H1 (cell line): ENCODE data around the gene UGT1A9. TPM values are rescaled to one million over a fixed set of nuclear protein-coding genes. Genes with fewer than 3 reads are reported as not detected.

ENCODE experiments used
- CTCF ChIA-PET: fragments of 300-600 bp; sonication (Branson Sonifier 250); formaldehyde crosslinking; loops from one replicate; lab custom pipeline; 2021; ENCODE audit not compliant: partially characterized antibody; lab: Charles Lee
- POLR2A ChIA-PET: fragments of 300-600 bp; sonication (Branson Sonifier 250); formaldehyde crosslinking; loops from one replicate; lab custom pipeline; 2021; ENCODE audit warnings: inconsistent platforms; ENCODE audit not compliant: partially characterized antibody; lab: Charles Lee
- DNase-seq, 2 experiments: peaks; one replicate each; pipeline versions ENCODE4 v3.0.0 to v3.0.0-alpha.2; 2010 to 2022; ENCODE audit warnings: low spot score in 2 of 2, low read depth in 1 of 2, mixed read lengths in 1 of 2
- FAIRE-seq: peaks from 2 replicates; lab custom pipeline; 2011; peaks lifted over from hg19 to GRCh38; lab: Jason Lieb, UNC
- H2AFZ ChIP-seq: 2 replicates; pipeline ENCODE4 v1.8.1; 2012; ENCODE audit warnings: low read length, inconsistent platforms
- H2AK5ac ChIP-seq: 2 replicates; pipeline ENCODE4 v1.6.1; 2013; ENCODE audit warnings: low read depth, low read length
- H2BK120ac ChIP-seq: replicated peaks from 2 replicates; pipeline ENCODE3; 2013; ENCODE audit warnings: low read depth, low read length, inconsistent platforms
- H2BK12ac ChIP-seq: 2 replicates; pipeline ENCODE4 v1.6.1; 2013; ENCODE audit warnings: low read depth, low read length
- H2BK15ac ChIP-seq: 2 replicates; pipeline ENCODE4 v1.6.1; 2013; ENCODE audit warnings: low read length
- H2BK20ac ChIP-seq: 2 replicates; pipeline ENCODE4 v1.6.1; 2013; ENCODE audit warnings: low read length
- H2BK5ac ChIP-seq: 2 replicates; pipeline ENCODE4 v1.6.1; 2013; ENCODE audit warnings: low read depth, low read length
- H3K14ac ChIP-seq: 2 replicates; pipeline ENCODE4 v1.6.1; 2013; ENCODE audit warnings: inconsistent platforms; ENCODE audit not compliant: insufficient read length
- H3K18ac ChIP-seq: 2 replicates; pipeline ENCODE4 v1.6.1; 2013; ENCODE audit warnings: low read length; ENCODE audit errors: extremely low read depth
- H3K23ac ChIP-seq: 2 replicates; pipeline ENCODE4 v1.6.1; 2013; ENCODE audit warnings: inconsistent platforms; ENCODE audit not compliant: insufficient read length
- H3K23me2 ChIP-seq: 2 replicates; pipeline ENCODE4 v1.6.1; 2013; ENCODE audit warnings: low read depth, low read length
- H3K27ac ChIP-seq: 2 replicates; pipeline ENCODE4 v1.6.1; 2011; ENCODE audit warnings: low read depth, low read length, inconsistent platforms
- H3K27me3 ChIP-seq, 4 experiments: replicated peaks in 1 of 4; 1 replicate in 1 of 4; 2 replicates in 3 of 4; pipeline versions ENCODE4 v1.6.1 to v1.8.1; 2011 to 2013; ENCODE audit warnings: low read length in 3 of 4, mild to moderate bottlenecking in 3 of 4, inconsistent platforms in 2 of 4, mixed read lengths in 2 of 4, moderate library complexity in 1 of 4; ENCODE audit not compliant: control insufficient read depth in 3 of 4, insufficient read depth in 3 of 4; ENCODE audit errors: extremely low read depth in 1 of 4
- H3K36me3 ChIP-seq, 4 experiments: 2 replicates each; pipeline versions ENCODE4 v1.6.1 to v1.8.1; 2011 to 2013; ENCODE audit warnings: mild to moderate bottlenecking in 4 of 4, low read length in 3 of 4, moderate library complexity in 2 of 4, control low read depth in 1 of 4, inconsistent platforms in 1 of 4; ENCODE audit not compliant: insufficient read depth in 4 of 4, control insufficient read depth in 2 of 4
- H3K4ac ChIP-seq: replicated peaks from 2 replicates; pipeline ENCODE3; 2013; ENCODE audit warnings: low read length, low read depth, mixed read lengths, inconsistent platforms; ENCODE audit not compliant: insufficient read length
- H3K4me1 ChIP-seq, 4 experiments: replicated peaks in 1 of 4; 1 replicate in 1 of 4; 2 replicates in 3 of 4; pipeline versions ENCODE4 v1.6.1 to v1.8.1; 2011 to 2013; ENCODE audit warnings: low read length in 3 of 4, inconsistent platforms in 2 of 4, mixed read lengths in 1 of 4; ENCODE audit not compliant: insufficient read depth in 4 of 4, control insufficient read depth in 3 of 4
- H3K4me2 ChIP-seq, 2 experiments: 2 replicates each; pipeline versions ENCODE4 v1.6.1 to v1.8.1; 2011 to 2013; ENCODE audit warnings: low read depth in 2 of 2, low read length in 2 of 2, control low read depth in 1 of 2, inconsistent platforms in 1 of 2, mild to moderate bottlenecking in 1 of 2; ENCODE audit not compliant: insufficient read depth in 1 of 2
- H3K4me3 ChIP-seq, 4 experiments: fragments of 200-600, 300-600 bp in 1 of 4; sonication (generic), shearing (Covaris generic), sonication (Bioruptor Twin) in 1 of 4; 2 replicates each; pipeline versions ENCODE4 v1.5.1 to v1.8.1; 2011 to 2016; ENCODE audit warnings: low read length in 4 of 4, low read depth in 3 of 4, control low read depth in 2 of 4, inconsistent platforms in 2 of 4, mild to moderate bottlenecking in 2 of 4, mixed read lengths in 1 of 4, moderate library complexity in 1 of 4; ENCODE audit not compliant: insufficient read depth in 2 of 4; ENCODE audit errors: extremely low read depth in 1 of 4
- H3K56ac ChIP-seq: replicated peaks from 2 replicates; pipeline ENCODE3; 2013; ENCODE audit warnings: low read depth, mild to moderate bottlenecking, mixed read lengths, low read length, inconsistent platforms; ENCODE audit not compliant: insufficient read length
- H3K79me1 ChIP-seq: 2 replicates; pipeline ENCODE4 v1.6.1; 2013; ENCODE audit warnings: low read depth, low read length, control low read depth
- H3K79me2 ChIP-seq, 2 experiments: 2 replicates each; pipeline versions ENCODE4 v1.6.1 to v1.8.1; 2012 to 2013; ENCODE audit warnings: low read length in 2 of 2, mild to moderate bottlenecking in 2 of 2, inconsistent platforms in 1 of 2; ENCODE audit not compliant: insufficient read depth in 2 of 2, control insufficient read depth in 1 of 2
- H3K9ac ChIP-seq, 4 experiments: replicated peaks in 1 of 4; 1 replicate in 1 of 4; 2 replicates in 3 of 4; pipeline versions ENCODE4 v1.6.1 to v1.8.1; 2011 to 2013; ENCODE audit warnings: low read depth in 3 of 4, low read length in 3 of 4, control low read depth in 2 of 4, mild to moderate bottlenecking in 2 of 4, moderate library complexity in 2 of 4, inconsistent platforms in 1 of 4; ENCODE audit errors: extremely low read depth in 1 of 4
- H3K9me3 ChIP-seq, 2 experiments: 2 replicates each; pipeline versions ENCODE4 v1.6.1 to v1.8.1; 2012 to 2013; ENCODE audit warnings: mild to moderate bottlenecking in 2 of 2, moderate library complexity in 2 of 2, control low read depth in 1 of 2, inconsistent platforms in 1 of 2, low read depth in 1 of 2, low read length in 1 of 2, mixed read lengths in 1 of 2; ENCODE audit not compliant: insufficient read depth in 2 of 2
- H4K20me1 ChIP-seq, 2 experiments: replicated peaks in 1 of 2; 2 replicates each; pipeline versions ENCODE3 to v1.8.1; 2011 to 2013; ENCODE audit warnings: inconsistent platforms in 2 of 2, low read length in 2 of 2, mild to moderate bottlenecking in 1 of 2; ENCODE audit not compliant: insufficient read depth in 2 of 2, control insufficient read depth in 1 of 2
- H4K5ac ChIP-seq: 2 replicates; pipeline ENCODE4 v1.6.1; 2013; ENCODE audit warnings: low read length, low read depth, mixed read lengths, inconsistent platforms; ENCODE audit not compliant: insufficient read length
- H4K8ac ChIP-seq: 2 replicates; pipeline ENCODE4 v1.8.0; 2013; ENCODE audit warnings: mild to moderate bottlenecking, moderate library complexity, low read length, inconsistent platforms; ENCODE audit not compliant: insufficient read depth; ENCODE audit errors: extremely low read depth
- H4K91ac ChIP-seq: replicated peaks from 2 replicates; pipeline ENCODE3; 2013; ENCODE audit warnings: low read length, mixed read lengths, inconsistent platforms; ENCODE audit not compliant: insufficient read length
- CTBP2 ChIP-seq: IDR thresholded peaks from 2 replicates; pipeline ENCODE4 v1.7.0; 2011; ENCODE audit warnings: borderline replicate concordance, mild to moderate bottlenecking, moderate library complexity, mixed read lengths, low read length; ENCODE audit not compliant: insufficient read depth, insufficient read length
- EGR1 ChIP-seq: IDR thresholded peaks from 2 replicates; pipeline ENCODE4 v1.6.1; 2011; ENCODE audit warnings: low read depth, low read length, borderline replicate concordance
- HDAC6 ChIP-seq: IDR thresholded peaks from one replicate; pipeline ENCODE4 v1.7.1; 2012; ENCODE audit warnings: low read depth, mild to moderate bottlenecking, inconsistent platforms, low read length, moderate library complexity
- JUN ChIP-seq: IDR thresholded peaks from 2 replicates; pipeline ENCODE4 v1.6.1; 2011; ENCODE audit warnings: low read depth, mild to moderate bottlenecking, improper control_type of control experiment, low read length
- MAFK ChIP-seq: IDR thresholded peaks from 2 replicates; pipeline ENCODE4 v1.6.1; 2012; ENCODE audit warnings: low read depth, mild to moderate bottlenecking, improper control_type of control experiment, low read length
- RFX5 ChIP-seq: IDR thresholded peaks from 2 replicates; pipeline ENCODE4 v1.6.1; 2011; ENCODE audit warnings: low read depth, low read length, improper control_type of control experiment, borderline replicate concordance
- SIN3A ChIP-seq, 2 experiments: IDR thresholded peaks in 1 of 2; conservative IDR thresholded peaks in 1 of 2; 2 replicates each; pipeline ENCODE4 v1.6.1; 2011 to 2012; ENCODE audit warnings: low read length in 2 of 2, improper control_type of control experiment in 1 of 2, low read depth in 1 of 2, mild to moderate bottlenecking in 1 of 2
- SP1 ChIP-seq: IDR thresholded peaks from 2 replicates; pipeline ENCODE4 v1.6.1; 2011; ENCODE audit warnings: low read depth, low read length
- TAF7 ChIP-seq: optimal IDR thresholded peaks from 2 replicates; pipeline ENCODE3; 2011; ENCODE audit warnings: low read depth, mild to moderate bottlenecking, inconsistent platforms, low read length, moderate library complexity, borderline replicate concordance
- YY1 ChIP-seq: IDR thresholded peaks from 2 replicates; pipeline ENCODE4 v1.6.1; 2011; ENCODE audit warnings: low read depth, mild to moderate bottlenecking, low read length
- ZNF274 ChIP-seq: IDR thresholded peaks from 2 replicates; pipeline ENCODE4 v1.7.0; 2012; ENCODE audit warnings: low read length, borderline replicate concordance; ENCODE audit errors: extremely low read depth
- WGBS, 2 experiments: shearing (Covaris generic) in 1 of 2; methylation state at CpG; one replicate each; pipeline versions ENCODE4 v1.1.6 to v1.1.7; 2013 to 2015; ENCODE audit warnings: low lambda C conversion rate in 2 of 2, mixed read lengths in 2 of 2, inconsistent platforms in 1 of 2, low coverage in 1 of 2, missing lambda C conversion rate in 1 of 2; ENCODE audit not compliant: insufficient replicate concordance in 2 of 2, insufficient coverage in 1 of 2, insufficient read length in 1 of 2; ENCODE audit errors: extremely low coverage in 1 of 2, missing lambda C conversion rate in 1 of 2; 5-methylcytosine and 5-hydroxymethylcytosine counted together
- polyA plus RNA-seq, 7 experiments: library from polyadenylated mRNA; depleted of rRNA in 3 of 7; stranded (reverse) in 5 of 7; unstranded in 2 of 7; fragments of >200 nt in 5 of 7; fragments of 200-250 nt in 2 of 7; gene quantifications; 1 replicate in 5 of 7; 2 replicates in 1 of 7; 4 replicates in 1 of 7; pipeline versions ENCODE4 v1.2.1 to v1.2.3, GENCODE V29; 2011 to 2013; ENCODE audit warnings: missing spikeins in 2 of 7, mixed read lengths in 2 of 7
- total RNA-seq: library from RNA; stranded (reverse); fragmentation: NEBNext Ultra II Directional; extraction: Animal tissue kit (Norgen Biotek cat#: 25700); gene quantifications from 2 replicates; pipeline ENCODE4 v1.2.1, GENCODE V29; 2021
- TF ChIP-seq, protein P1 (sequence below), 3 experiments: IDR thresholded peaks; 1 replicate in 2 of 3; 2 replicates in 1 of 3; pipeline versions ENCODE4 v1.5.1 to v1.6.1; 2011; ENCODE audit warnings: low read length in 3 of 3, mild to moderate bottlenecking in 3 of 3, inconsistent platforms in 2 of 3, low read depth in 1 of 3, moderate library complexity in 1 of 3; ENCODE audit not compliant: insufficient read depth in 1 of 3; ENCODE audit errors: control extremely low read depth in 1 of 3

UGT1A9 gene
- total and polyA plus RNA-seq, 2 of the 8 experiments (the other 6 are each of a cell fraction or from before 2014, with no cell fraction given), result not detected

DNA sequence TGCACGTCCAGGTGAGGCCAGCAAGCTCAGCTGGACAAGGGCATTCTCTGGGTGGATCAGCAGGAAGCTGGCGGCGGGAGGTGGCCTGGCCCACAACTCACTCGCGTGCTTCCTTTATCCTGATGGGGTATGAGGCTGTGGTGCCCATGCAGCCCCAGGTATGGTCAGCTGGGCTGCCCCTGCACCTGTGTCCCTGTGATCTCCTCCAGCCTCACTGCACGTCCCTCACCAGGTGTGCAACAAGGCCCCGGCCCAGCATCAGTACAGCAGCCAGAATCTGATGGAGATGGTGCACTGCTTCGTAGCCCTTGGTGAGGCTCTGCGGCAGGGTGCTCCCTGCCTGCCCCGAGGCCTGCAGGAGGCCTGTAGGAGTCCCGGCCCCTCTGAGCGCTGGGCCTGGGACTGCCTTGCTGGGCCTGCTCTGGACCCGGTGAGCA lies 124.1 kb downstream of the UGT1A9 start:
- CTCF ChIA-PET, result interaction anchor here (0.6 to 1.6 kb wide), 5 partner anchors 10 to 123 kb away, joined by 3 to 9 read pairs (median 3); no protein-coding TSS in a partner anchor
- no peaks in the 10 kb centered on the region for H3K79me1 ChIP-seq
- TF ChIP-seq HDAC6 (no peak), TAF7 (no peak), EGR1 (no peak), YY1 (no peak), CTBP2 (no peak), SP1 (no peak), JUN (no peak), MAFK (no peak), SIN3A (conservative IDR thresholded peaks at IDR 0.05 in 1 of 2, IDR thresholded peaks at IDR 0.05 in 1 of 2; ENCODE audit: low read depth in 1 of 2, low read length in 2 of 2) (no peak), ZNF274 (no peak), RFX5 (no peak)
- TF ChIP-seq, protein P1, sequence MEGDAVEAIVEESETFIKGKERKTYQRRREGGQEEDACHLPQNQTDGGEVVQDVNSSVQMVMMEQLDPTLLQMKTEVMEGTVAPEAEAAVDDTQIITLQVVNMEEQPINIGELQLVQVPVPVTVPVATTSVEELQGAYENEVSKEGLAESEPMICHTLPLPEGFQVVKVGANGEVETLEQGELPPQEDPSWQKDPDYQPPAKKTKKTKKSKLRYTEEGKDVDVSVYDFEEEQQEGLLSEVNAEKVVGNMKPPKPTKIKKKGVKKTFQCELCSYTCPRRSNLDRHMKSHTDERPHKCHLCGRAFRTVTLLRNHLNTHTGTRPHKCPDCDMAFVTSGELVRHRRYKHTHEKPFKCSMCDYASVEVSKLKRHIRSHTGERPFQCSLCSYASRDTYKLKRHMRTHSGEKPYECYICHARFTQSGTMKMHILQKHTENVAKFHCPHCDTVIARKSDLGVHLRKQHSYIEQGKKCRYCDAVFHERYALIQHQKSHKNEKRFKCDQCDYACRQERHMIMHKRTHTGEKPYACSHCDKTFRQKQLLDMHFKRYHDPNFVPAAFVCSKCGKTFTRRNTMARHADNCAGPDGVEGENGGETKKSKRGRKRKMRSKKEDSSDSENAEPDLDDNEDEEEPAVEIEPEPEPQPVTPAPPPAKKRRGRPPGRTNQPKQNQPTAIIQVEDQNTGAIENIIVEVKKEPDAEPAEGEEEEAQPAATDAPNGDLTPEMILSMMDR (IDR thresholded peaks at IDR 0.05; ENCODE audit: control extremely low read depth in 1 of 3, insufficient read depth in 1 of 3, low read depth in 1 of 3, low read length in 3 of 3), result no peak

More for the DNA sequence above, 124.1 kb downstream of the UGT1A9 start:
- H4K20me1 ChIP-seq, result no peaks in the 10 kb centered on the region
- H4K8ac ChIP-seq, result no peak overlapping the region
- H3K4ac ChIP-seq, result no peak overlapping the region
- no peak overlapping the region for H3K56ac ChIP-seq
- H3K14ac ChIP-seq, result no peak overlapping the region
- H2BK20ac ChIP-seq, result no peak overlapping the region
- no peak overlapping the region for H2BK15ac ChIP-seq
- no peaks in the 10 kb centered on the region for H3K79me2 ChIP-seq
- H2BK120ac ChIP-seq, result no peak overlapping the region
- no peak overlapping the region for H2BK5ac ChIP-seq
- no peak overlapping the region for H4K5ac ChIP-seq
- no peaks in the 10 kb centered on the region for H3K36me3 ChIP-seq
- no peaks in the 10 kb centered on the region for H3K27me3 ChIP-seq
- no peak overlapping the region for H3K4me3 ChIP-seq
- no peak overlapping the region for H3K4me2 ChIP-seq
- no peaks in the 10 kb centered on the region for H3K23me2 ChIP-seq
- peaks cover 0 to 5% of the 10 kb centered on the region in 2 experiments; a peak in 2 of 4 replicates for H3K9me3 ChIP-seq
- H3K4me1 ChIP-seq, result no peaks in the 10 kb centered on the region
- POLR2A ChIA-PET, result no interaction called here
- no peak overlapping the region for H2AFZ ChIP-seq
- WGBS, 2 experiments, result 90% methylated on average over 12 of the region's 13 CpGs; no CpG with 5 or more reads in 1 of the 2 experiments
- no peak overlapping the region for H4K91ac ChIP-seq
- H2BK12ac ChIP-seq, result no peak overlapping the region
- no peak overlapping the region for H3K18ac ChIP-seq
- no peak overlapping the region for H3K27ac ChIP-seq
- no peak overlapping the region for H2AK5ac ChIP-seq
- peak in 1 of 2 experiments; percentile 26 for DNase-seq
- FAIRE-seq, result no peak
- no peak overlapping the region for H3K23ac ChIP-seq
- H3K9ac ChIP-seq, result no peak overlapping the region
